Renal pelvis (tissue), 4 donors: Measurements from ENCODE around the gene TNN. TPM values are rescaled to one million over a fixed set of nuclear protein-coding genes. Genes with fewer than 3 reads are reported as not detected.
A peak's percentile ranks its signal among the peaks of the same experiment; 100 is the strongest.

ENCODE experiments used
- DNase-seq: peaks from one replicate; pipeline ENCODE4 v3.0.0-alpha.2; 2013
- polyA plus RNA-seq, 3 donors: library from polyadenylated mRNA; unstranded; fragments of 120-200 nt; gene quantifications; one replicate each; pipeline ENCODE4 v1.2.1, GENCODE V29; 2013; ENCODE audit not compliant: insufficient read length in 3 of 3

TNN gene
- polyA plus RNA-seq, 3 donors, result 2.4 to 3.1 (median 2.5) TPM

GRCh38 chr1:175174309-175175102, 106.9 kb downstream of the TNN start:
- no peak for DNase-seq

GRCh38 chr1:175176246-175176645, 108.6 kb downstream of the TNN start:
- no peak for DNase-seq

GRCh38 chr1:175178056-175178455, 110.4 kb downstream of the TNN start:
- DNase-seq, result no peak

GRCh38 chr1:175178456-175178855, 110.8 kb downstream of the TNN start:
- no peak for DNase-seq

GRCh38 chr1:175179837-175180590, 112.4 kb downstream of the TNN start:
- no peak for DNase-seq

- DNase-seq, result no peak
Observed at GRCh38 chr1:175182201-175182746, 114.6 kb downstream of the TNN start.

- no peak for DNase-seq
Observed at GRCh38 chr1:175183586-175183985, 116.0 kb downstream of the TNN start.

- DNase-seq, result no peak
Observed at GRCh38 chr1:175185903-175186302, 118.3 kb downstream of the TNN start.

- DNase-seq, result no peak
Observed at GRCh38 chr1:175186433-175187160, 119.0 kb downstream of the TNN start.

- no peak for DNase-seq
Observed at GRCh38 chr1:175188936-175189335, 121.3 kb downstream of the TNN start.

- DNase-seq, result no peak
Observed at GRCh38 chr1:175191659-175192058, 124.0 kb downstream of the TNN start.

GRCh38 chr1:175192111-175192629, 124.5 kb downstream of the TNN start:
- DNase-seq, result peak; percentile 65

GRCh38 chr1:175192630-175193526, 125.2 kb downstream of the TNN start, which contains the start of gene KIAA0040:
TSS of gene KIAA0040 (minus strand) at chr1:175192776. CDS start at chr1:175161013, 31,763 bp downstream.
- peak; percentile 61 for DNase-seq

GRCh38 chr1:175193527-175193910, 125.9 kb downstream of the TNN start:
- no peak for DNase-seq

GRCh38 chr1:175195281-175195680, 127.6 kb downstream of the TNN start:
- DNase-seq, result no peak

- DNase-seq, result no peak
Observed at GRCh38 chr1:175195798-175196197, 128.2 kb downstream of the TNN start.

GRCh38 chr1:175197531-175197930, 129.9 kb downstream of the TNN start:
- no peak for DNase-seq
